ENCODE results near the gene RBM18. TPM values are rescaled to one million over a fixed set of nuclear protein-coding genes. Genes with fewer than 3 reads are reported as not detected.

RBM18 gene
- total and polyA plus RNA-seq, 4 experiments from 2014 or later, result 15.4 to 23.8 (median 21.3) TPM

DNA sequence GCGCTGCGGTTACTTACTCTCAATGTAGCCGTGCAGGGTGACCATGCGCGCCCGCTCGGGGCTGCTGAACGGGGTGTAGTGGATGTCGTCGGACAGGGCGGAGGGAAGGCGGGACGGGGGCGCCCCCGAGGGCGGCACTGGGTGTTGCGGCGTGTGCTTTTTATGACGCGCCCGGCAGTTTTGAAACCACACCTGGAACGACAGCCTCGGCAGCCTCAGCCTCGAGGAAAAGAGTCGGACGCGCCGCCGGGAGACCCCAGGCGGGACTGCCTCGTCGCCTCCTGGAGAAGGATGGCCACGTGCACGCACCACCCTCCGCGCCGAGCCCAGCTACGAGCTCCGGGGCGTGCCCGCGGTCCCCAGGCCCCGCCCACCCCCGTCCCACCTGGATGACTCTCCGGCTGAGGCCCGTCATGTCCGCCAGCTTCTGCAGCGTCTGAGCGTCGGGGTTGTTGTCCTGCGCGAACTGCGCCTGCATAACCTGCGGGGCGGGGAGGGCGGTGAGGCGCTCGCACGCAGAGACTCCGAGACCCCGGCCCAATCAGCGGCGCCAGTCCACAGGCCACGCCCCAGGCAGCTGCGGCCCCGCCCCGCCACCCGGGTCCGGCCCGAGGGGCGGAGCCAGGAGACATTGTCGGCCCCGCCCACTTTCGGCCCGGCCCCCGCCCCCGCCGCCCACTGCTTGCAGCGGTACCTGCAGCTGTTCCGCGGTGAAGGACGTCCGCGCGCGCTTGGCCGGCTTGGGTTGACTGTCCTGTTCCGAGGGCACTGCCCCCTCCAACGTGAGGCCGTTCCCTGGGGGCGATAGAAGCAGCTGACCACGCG, 50.8 kb downstream of the RBM18 start:
- DNase-seq, result peak; percentile 24 to 49 (median 33)
- intact Hi-C loops (cut with micrococcal nuclease), result no loop called here
- Histone ChIP-seq H3K27ac (ENCODE audit: low read depth, low read length) (no peak overlapping the region), H3K4me3 (ENCODE audit: low read length in 2 of 2) (peak overlapping the region in 1 of 2 donors; percentile 35), H3K27me3 (ENCODE audit: insufficient read depth, low read length) (peaks cover 18% of the 10 kb centered on the region), H3K36me3 (ENCODE audit: insufficient read depth, low read length) (no peaks in the 10 kb centered on the region), H3K9me3 (ENCODE audit: control insufficient read depth in 1 of 2, low read length in 2 of 2) (no peaks in the 10 kb centered on the region), H3K4me1 (ENCODE audit: insufficient read depth, low read length) (peaks cover 9% of the 10 kb centered on the region)
- peaks cover 48 to 66% of the 10 kb centered on the region in 2 donors for H3K27me3 Mint-ChIP-seq
- no peaks in the 10 kb centered on the region for H3K36me3 Mint-ChIP-seq
- POLR2A ChIA-PET (ENCODE audit: partially characterized antibody), result no interaction called here
- H3K9me3 Mint-ChIP-seq, result peaks cover 0 to 2% (median 0%) of the 10 kb centered on the region in 8 donors
- H3K4me3 Mint-ChIP-seq, result peak overlapping the region; percentile 49 to 80 (median 72)
- peaks cover 12 to 27% (median 20%) of the 10 kb centered on the region in 4 donors for H3K4me1 Mint-ChIP-seq
- CTCF ChIA-PET (ENCODE audit: partially characterized antibody), result no interaction called here
- H3K27ac Mint-ChIP-seq, result no peak overlapping the region

DNA sequence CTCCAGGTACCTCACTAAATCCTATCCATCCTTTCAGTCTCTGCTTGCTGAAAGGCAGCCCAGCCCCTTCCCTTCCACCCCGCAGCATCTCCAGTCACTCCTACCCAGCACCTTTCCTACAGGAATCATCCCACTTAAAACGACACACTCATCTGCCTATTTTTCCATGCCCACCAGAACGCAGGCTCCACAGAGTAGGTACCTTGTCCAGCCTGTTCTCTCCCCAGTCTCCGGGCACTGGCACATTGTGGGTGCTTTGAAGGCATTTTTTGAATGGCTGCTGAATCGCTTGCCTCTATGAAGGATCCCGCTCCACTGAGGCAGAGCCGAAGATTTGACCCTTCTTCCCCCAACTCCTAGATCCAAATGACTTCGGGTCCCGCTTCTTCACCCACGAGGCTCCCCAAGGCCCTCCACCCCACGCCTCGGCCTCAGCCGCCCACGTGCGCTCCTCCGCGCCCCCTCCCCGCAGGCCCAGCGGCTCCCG, 51.5 kb downstream of the RBM18 start:
- POLR2A ChIA-PET (ENCODE audit: partially characterized antibody), result no interaction called here
- Mint-ChIP-seq H3K9me3 (peaks cover 0 to 2% (median 0%) of the 10 kb centered on the region in 8 donors), H3K27ac (no peak overlapping the region), H3K36me3 (no peaks in the 10 kb centered on the region), H3K4me1 (peaks cover 7 to 20% (median 14%) of the 10 kb centered on the region in 4 donors), H3K4me3 (peak overlapping the region; percentile 42 to 77 (median 66)), H3K27me3 (peaks cover 41 to 60% of the 10 kb centered on the region in 2 donors)
- CTCF ChIA-PET (ENCODE audit: partially characterized antibody), result no interaction called here
- H3K27me3 ChIP-seq (ENCODE audit: insufficient read depth, low read length), result peaks cover 15% of the 10 kb centered on the region
- no peaks in the 10 kb centered on the region for H3K36me3 ChIP-seq (ENCODE audit: insufficient read depth, low read length)
- intact Hi-C loops (cut with micrococcal nuclease), result no loop called here
- peak overlapping the region in 1 of 2 donors; percentile 35 for H3K4me3 ChIP-seq (ENCODE audit: low read length in 2 of 2)
- no peak overlapping the region for H3K27ac ChIP-seq (ENCODE audit: low read depth, low read length)
- H3K4me1 ChIP-seq (ENCODE audit: insufficient read depth, low read length), result peaks cover 9% of the 10 kb centered on the region
- H3K9me3 ChIP-seq (ENCODE audit: control insufficient read depth in 1 of 2, low read length in 2 of 2), result no peaks in the 10 kb centered on the region
- DNase-seq, result no peak

DNA sequence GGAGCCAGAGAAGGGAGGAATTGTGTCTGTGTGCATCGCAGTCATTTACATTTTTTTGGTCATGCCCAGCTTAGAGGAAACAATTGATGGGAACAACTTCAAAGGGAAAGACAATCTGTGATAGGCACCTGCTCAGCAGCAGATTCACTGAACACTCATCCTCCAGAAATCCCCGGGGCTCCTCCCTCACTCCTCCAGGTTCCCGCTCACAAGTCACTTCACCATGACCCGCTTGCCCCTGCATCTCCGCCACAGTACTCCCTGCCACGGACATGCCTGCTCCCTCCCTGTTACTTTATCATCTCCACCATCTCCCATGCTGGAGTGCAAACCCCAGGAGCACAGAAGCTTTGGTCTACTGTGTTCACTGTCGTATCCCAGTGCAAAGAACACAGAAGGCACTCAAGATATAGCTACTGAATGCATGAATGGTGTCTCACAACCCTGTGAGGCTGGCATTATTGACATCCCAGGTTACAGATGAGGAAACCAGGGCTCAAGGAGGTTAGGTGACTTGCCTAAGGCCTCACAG, 52.1 kb downstream of the RBM18 start:
- Histone ChIP-seq H3K27ac (ENCODE audit: low read depth, low read length) (no peak overlapping the region), H3K4me1 (ENCODE audit: insufficient read depth, low read length) (peaks cover 9% of the 10 kb centered on the region)

DNA sequence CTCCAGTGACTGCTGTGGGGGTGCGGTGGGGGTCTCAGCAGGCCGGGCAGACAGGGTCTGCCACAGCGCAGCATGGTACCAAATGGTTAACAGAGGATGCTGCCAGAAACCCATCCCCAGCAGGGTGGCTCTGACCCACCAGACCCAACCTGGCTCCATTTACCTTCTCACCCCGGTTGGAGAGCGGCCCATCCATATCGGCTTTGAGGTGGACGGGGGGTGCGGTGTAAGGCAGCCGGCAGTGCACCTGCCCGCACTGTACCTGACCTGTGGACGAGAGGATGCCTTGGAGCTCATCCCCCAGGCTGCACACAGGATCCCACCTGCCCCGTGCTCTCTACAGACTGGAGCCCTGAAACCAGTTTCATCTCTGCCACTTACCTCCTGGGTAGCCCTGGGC, 55.2 kb downstream of the RBM18 start:
- peaks cover 9% of the 10 kb centered on the region for H3K4me1 ChIP-seq (ENCODE audit: insufficient read depth, low read length)
- H3K9me3 ChIP-seq (ENCODE audit: control insufficient read depth in 1 of 2, low read length in 2 of 2), result no peaks in the 10 kb centered on the region
- ChIA-PET POLR2A (ENCODE audit: partially characterized antibody) (no interaction called here), CTCF (ENCODE audit: partially characterized antibody) (no interaction called here)
- no peaks in the 10 kb centered on the region for H3K36me3 ChIP-seq (ENCODE audit: insufficient read depth, low read length)
- H3K27ac Mint-ChIP-seq, result no peak overlapping the region
- H3K4me3 Mint-ChIP-seq, result peak overlapping the region in 1 of 8 donors; percentile 3
- DNase-seq, result no peak
- peaks cover 4 to 12% (median 8%) of the 10 kb centered on the region in 4 donors for H3K4me1 Mint-ChIP-seq
- no peak overlapping the region for H3K27ac ChIP-seq (ENCODE audit: low read depth, low read length)
- no peak overlapping the region for H3K4me3 ChIP-seq (ENCODE audit: low read length in 2 of 2)
- intact Hi-C loops (cut with micrococcal nuclease), result no loop called here
- no peaks in the 10 kb centered on the region for H3K27me3 ChIP-seq (ENCODE audit: insufficient read depth, low read length)
- H3K36me3 Mint-ChIP-seq, result no peaks in the 10 kb centered on the region
- H3K27me3 Mint-ChIP-seq, result peaks cover 26 to 51% of the 10 kb centered on the region in 2 donors
- H3K9me3 Mint-ChIP-seq, result no peaks in the 10 kb centered on the region

More for the DNA sequence above, 52.1 kb downstream of the RBM18 start:
- Mint-ChIP-seq H3K27ac (no peak overlapping the region), H3K36me3 (no peaks in the 10 kb centered on the region), H3K9me3 (peaks cover 0 to 1% (median 0%) of the 10 kb centered on the region in 8 donors), H3K27me3 (peaks cover 39 to 62% of the 10 kb centered on the region in 2 donors), H3K4me3 (peak overlapping the region; percentile 42 to 77 (median 60)), H3K4me1 (peaks cover 7 to 16% (median 10%) of the 10 kb centered on the region in 4 donors)
- CTCF ChIA-PET (ENCODE audit: partially characterized antibody), result no interaction called here
- POLR2A ChIA-PET (ENCODE audit: partially characterized antibody), result no interaction called here
- Histone ChIP-seq H3K27me3 (ENCODE audit: insufficient read depth, low read length) (peaks cover 15% of the 10 kb centered on the region), H3K9me3 (ENCODE audit: control insufficient read depth in 1 of 2, low read length in 2 of 2) (no peaks in the 10 kb centered on the region), H3K36me3 (ENCODE audit: insufficient read depth, low read length) (no peaks in the 10 kb centered on the region), H3K4me3 (ENCODE audit: low read length in 2 of 2) (no peak overlapping the region)
- intact Hi-C loops (cut with micrococcal nuclease), result no loop called here
- DNase-seq, result no peak

DNA sequence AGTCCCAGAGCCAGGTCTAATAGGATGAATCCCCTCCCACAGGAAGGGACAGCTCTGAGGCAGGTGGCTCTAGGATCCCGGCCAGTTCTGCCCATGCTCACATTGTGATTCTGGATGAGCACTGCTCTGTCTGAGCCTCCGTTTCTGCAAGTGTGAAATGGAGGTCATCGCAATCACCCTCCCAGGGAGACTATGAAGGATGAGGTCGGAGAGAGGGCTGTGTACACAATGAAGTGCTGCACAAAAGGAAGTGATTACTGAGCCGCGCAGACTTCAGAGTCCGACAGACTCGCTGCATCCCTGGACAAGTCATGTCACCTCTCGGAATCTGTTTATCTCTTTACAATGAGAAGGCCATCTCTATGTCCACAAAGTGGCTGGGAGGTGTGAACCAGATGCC, 57.5 kb downstream of the RBM18 start:
- DNase-seq, result no peak
- Mint-ChIP-seq H3K9me3 (no peaks in the 10 kb centered on the region), H3K4me1 (no peaks in the 10 kb centered on the region), H3K36me3 (no peaks in the 10 kb centered on the region), H3K4me3 (no peak overlapping the region), H3K27me3 (peaks cover 14 to 34% of the 10 kb centered on the region in 2 donors), H3K27ac (no peak overlapping the region)
- Histone ChIP-seq H3K4me3 (ENCODE audit: low read length in 2 of 2) (no peak overlapping the region), H3K9me3 (ENCODE audit: control insufficient read depth in 1 of 2, low read length in 2 of 2) (no peaks in the 10 kb centered on the region), H3K4me1 (ENCODE audit: insufficient read depth, low read length) (no peaks in the 10 kb centered on the region), H3K27ac (ENCODE audit: low read depth, low read length) (no peak overlapping the region), H3K36me3 (ENCODE audit: insufficient read depth, low read length) (no peaks in the 10 kb centered on the region), H3K27me3 (ENCODE audit: insufficient read depth, low read length) (no peaks in the 10 kb centered on the region)
- intact Hi-C loops (cut with micrococcal nuclease), result no loop called here
- ChIA-PET POLR2A (ENCODE audit: partially characterized antibody) (interaction anchor here (1.1 kb wide), 1 partner anchor 24 kb away, joined by 3 read pairs; no protein-coding TSS in a partner anchor), CTCF (ENCODE audit: partially characterized antibody) (interaction anchor here (1.0 kb wide), 1 partner anchor 82 kb away, joined by 3 read pairs; no protein-coding TSS in a partner anchor)

DNA sequence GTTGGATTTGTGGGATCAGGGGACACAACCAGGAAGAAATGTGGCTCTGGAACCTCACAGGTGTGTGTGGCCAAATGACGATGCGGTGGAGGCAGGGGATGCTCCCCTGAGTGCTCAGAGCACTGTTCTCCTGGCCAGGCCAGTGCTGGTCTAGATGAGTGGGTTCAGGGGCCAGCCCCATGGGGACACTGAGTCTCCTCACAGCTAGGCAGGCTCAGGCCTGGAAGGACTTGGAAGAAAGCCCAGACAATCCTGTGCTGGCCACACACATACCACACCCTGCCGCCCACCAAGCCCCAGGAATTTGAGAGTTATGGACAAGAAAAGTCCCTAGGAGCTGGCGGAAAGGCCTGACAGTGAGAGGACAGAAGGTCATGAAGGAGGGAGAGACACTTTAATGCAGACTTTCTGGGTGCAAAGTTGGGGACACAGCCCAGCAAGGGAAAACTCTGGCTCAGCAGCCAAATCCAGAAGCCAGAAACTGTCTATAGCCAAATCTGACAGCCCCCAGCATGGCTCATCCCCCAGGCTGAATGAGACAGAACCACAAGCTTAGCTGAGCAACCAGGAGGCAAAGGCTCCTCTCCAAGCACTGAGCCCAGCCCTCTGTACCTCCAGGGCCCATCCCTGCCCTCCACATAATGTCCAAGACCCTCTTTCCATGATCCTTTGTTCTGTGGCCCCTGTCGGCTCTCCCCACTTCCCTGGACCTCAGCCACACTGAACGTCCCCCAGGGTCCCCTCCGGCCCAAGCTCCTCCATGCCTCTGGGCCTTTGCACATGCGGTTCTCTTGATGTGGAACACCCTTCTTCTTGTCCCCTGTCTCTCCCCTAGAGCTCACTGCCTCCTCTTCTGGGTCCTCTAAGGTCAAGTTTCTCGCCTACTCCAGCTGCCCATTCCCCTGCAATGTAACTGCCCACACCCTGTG, 58.3 kb downstream of the RBM18 start:
- H3K9me3 ChIP-seq (ENCODE audit: control insufficient read depth in 1 of 2, low read length in 2 of 2), result no peaks in the 10 kb centered on the region
- Mint-ChIP-seq H3K27ac (no peak overlapping the region), H3K27me3 (peaks cover 8 to 26% of the 10 kb centered on the region in 2 donors), H3K36me3 (no peaks in the 10 kb centered on the region), H3K9me3 (no peaks in the 10 kb centered on the region), H3K4me3 (no peak overlapping the region), H3K4me1 (no peaks in the 10 kb centered on the region)
- CTCF ChIA-PET (ENCODE audit: partially characterized antibody), result interaction anchor here (1.3 kb wide), 1 partner anchor 13 kb away, joined by 3 read pairs; no protein-coding TSS in a partner anchor
- H3K27ac ChIP-seq (ENCODE audit: low read depth, low read length), result no peak overlapping the region
- no peaks in the 10 kb centered on the region for H3K27me3 ChIP-seq (ENCODE audit: insufficient read depth, low read length)
- no peaks in the 10 kb centered on the region for H3K36me3 ChIP-seq (ENCODE audit: insufficient read depth, low read length)
- H3K4me1 ChIP-seq (ENCODE audit: insufficient read depth, low read length), result no peaks in the 10 kb centered on the region
- intact Hi-C loops (cut with micrococcal nuclease), result no loop called here
- POLR2A ChIA-PET (ENCODE audit: partially characterized antibody), result interaction anchor here (1.1 kb wide), 1 partner anchor 23 kb away, joined by 3 read pairs; no protein-coding TSS in a partner anchor
- no peak overlapping the region for H3K4me3 ChIP-seq (ENCODE audit: low read length in 2 of 2)
- DNase-seq, result no peak
